Panc1 (cell line): ENCODE data around the gene GOSR1. TPM values are rescaled to one million over a fixed set of nuclear protein-coding genes. Genes with fewer than 3 reads are reported as not detected.

ENCODE experiments used
- ATAC-seq: fragments of 200-7000 bp; cut with Tn5 transposase; 2 replicates; pipeline ENCODE4 v1.9.1; 2020; ENCODE audit warnings: mild to moderate bottlenecking, moderate library complexity
- BruUV-seq: library from RNA; stranded (reverse); fragments of 400-500 nt; replicated peaks from 2 replicates; lab custom pipeline; 2021; lab: Mats Ljungman, UMichigan
- CTCF ChIA-PET: fragments of 300-600 bp; sonication (Branson Sonifier 250); formaldehyde crosslinking; loops from one replicate; lab custom pipeline; 2022; ENCODE audit warnings: antibody characterized with exemption; lab: Charles Lee
- POLR2A ChIA-PET: fragments of 300-600 bp; sonication (Branson Sonifier 250); formaldehyde crosslinking; loops from one replicate; lab custom pipeline; 2022; ENCODE audit warnings: antibody characterized with exemption; lab: Charles Lee
- DNase-seq: peaks from one replicate; pipeline ENCODE4 v3.0.0-alpha.2; 2010; ENCODE audit warnings: low read depth, low spot score
- H3K27ac ChIP-seq: 2 replicates; pipeline ENCODE4 v1.5.1; 2011; ENCODE audit warnings: mild to moderate bottlenecking, low read length, inconsistent platforms
- H3K27me3 ChIP-seq: fragments of 200-500 bp; sonication (Bioruptor generic); 2 replicates; pipeline ENCODE4 v1.6.0; 2014; ENCODE audit warnings: low read length, inconsistent platforms; ENCODE audit not compliant: control insufficient read depth, insufficient read depth
- H3K36me3 ChIP-seq: fragments of 200-500 bp; sonication (Bioruptor generic); 2 replicates; pipeline ENCODE4 v1.5.1; 2014; ENCODE audit warnings: inconsistent platforms, mild to moderate bottlenecking, low read length, moderate library complexity; ENCODE audit not compliant: control insufficient read depth, insufficient read depth
- H3K4me1 ChIP-seq: 2 replicates; pipeline ENCODE4 v1.5.1; 2011; ENCODE audit warnings: inconsistent platforms, mild to moderate bottlenecking, low read length, moderate library complexity; ENCODE audit not compliant: control insufficient read depth, insufficient read depth
- H3K4me3 ChIP-seq, 2 experiments: 2 replicates each; pipeline ENCODE4 v1.5.1; 2011 to 2012; ENCODE audit warnings: low read depth in 2 of 2, low read length in 2 of 2, mild to moderate bottlenecking in 2 of 2, inconsistent platforms in 1 of 2, moderate library complexity in 1 of 2
- H3K9me3 ChIP-seq: fragments of 200-500 bp; sonication (Bioruptor generic); 2 replicates; pipeline ENCODE4 v1.5.1; 2014; ENCODE audit warnings: low read depth, mild to moderate bottlenecking, inconsistent platforms, low read length, moderate library complexity; ENCODE audit not compliant: control insufficient read depth, insufficient read depth
- POLR2AphosphoS5 ChIP-seq: IDR thresholded peaks from 2 replicates; pipeline ENCODE4 v1.6.1; 2012; ENCODE audit warnings: mild to moderate bottlenecking, low read depth, low read length, moderate library complexity
- SIN3A ChIP-seq: IDR thresholded peaks from 2 replicates; pipeline ENCODE4 v1.6.1; 2012; ENCODE audit warnings: low read depth, mild to moderate bottlenecking, low read length, moderate library complexity, borderline replicate concordance; ENCODE audit not compliant: insufficient read depth
- TCF7L2 ChIP-seq: IDR thresholded peaks from 2 replicates; pipeline ENCODE4 v1.6.1; 2011; ENCODE audit warnings: mild to moderate bottlenecking, low read depth, low read length, inconsistent platforms
- in situ Hi-C: cut with HindIII; loops from 2 replicates; pipeline ENCODE4 v1.10.0; 2016; ENCODE audit warnings: low sequenced_read_pairs, low pct_unique_long_range_greater_than_20kb
- intact Hi-C: fragments of 100-400 bp; cut with micrococcal nuclease; formaldehyde crosslinking; loops from one replicate; pipeline ENCODE4 v1.10.0; 2022; ENCODE audit not compliant: unreplicated experiment
- total RNA-seq: library from RNA; stranded (reverse); gene quantifications from one replicate; pipeline ENCODE4 v1.2.1, GENCODE V29; 2021; ENCODE audit not compliant: unreplicated experiment
- TF ChIP-seq, protein P1 (sequence below): fragments of 450-650 bp; IDR thresholded peaks from 2 replicates; pipeline ENCODE4 v1.5.1; 2017; ENCODE audit warnings: mild to moderate bottlenecking
- TF ChIP-seq, protein P2 (sequence below), 2 experiments: IDR thresholded peaks; 2 replicates each; pipeline ENCODE4 v1.6.1; 2011 to 2012; ENCODE audit warnings: low read depth in 2 of 2, control low read depth in 1 of 2, low read length in 1 of 2, mild to moderate bottlenecking in 1 of 2, moderate library complexity in 1 of 2; ENCODE audit not compliant: insufficient read depth in 1 of 2

The GOSR1 gene
- total RNA-seq, 1 experiment from 2014 or later: 68.0 TPM

DNA sequence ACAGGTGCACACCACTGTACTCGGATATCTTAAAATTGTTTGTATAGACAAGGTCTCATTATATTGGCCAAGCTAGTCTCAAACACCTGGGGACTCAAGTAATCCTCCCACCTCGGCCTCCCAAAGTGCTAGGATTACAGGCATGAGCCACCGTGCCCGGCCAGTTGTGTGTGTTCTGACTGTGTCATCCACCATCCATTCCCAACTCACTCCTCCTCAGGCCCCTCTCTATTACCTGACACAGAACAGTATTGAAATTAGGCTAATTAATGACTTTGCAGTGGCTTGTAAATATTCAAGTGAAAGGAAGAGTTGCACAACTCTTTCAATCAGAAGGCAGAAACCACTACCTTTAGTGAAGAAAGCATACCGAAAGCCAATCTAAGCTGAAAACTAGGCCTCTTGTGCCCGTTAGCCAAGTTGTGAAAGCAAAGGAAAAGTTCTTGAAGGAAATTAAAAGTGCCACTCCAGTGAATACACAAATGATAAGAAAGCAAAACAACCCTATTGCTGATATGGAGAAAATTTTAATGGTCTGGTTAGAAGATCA is 28.7 kb downstream of the GOSR1 start:
- ATAC-seq (no peak), DNase-seq (no peak)
- intact Hi-C loops (no loop called here), in situ Hi-C loops (no loop called here)
- peaks cover 17% of the 10 kb centered on the region; the same call in 1 of the 2 replicates for H3K36me3 ChIP-seq
- BruUV-seq: no TSS peak
- no peaks in the 10 kb centered on the region for H3K4me1 ChIP-seq
- no peaks in the 10 kb centered on the region for H3K9me3 ChIP-seq
- H3K4me3 ChIP-seq: no peak overlapping the region
- H3K27ac ChIP-seq: no peak overlapping the region
- CTCF ChIA-PET: no interaction called here
- no peaks in the 10 kb centered on the region for H3K27me3 ChIP-seq
- no peak for TF ChIP-seq TCF7L2
- no peak for TF ChIP-seq SIN3A
- TF ChIP-seq, protein P1, sequence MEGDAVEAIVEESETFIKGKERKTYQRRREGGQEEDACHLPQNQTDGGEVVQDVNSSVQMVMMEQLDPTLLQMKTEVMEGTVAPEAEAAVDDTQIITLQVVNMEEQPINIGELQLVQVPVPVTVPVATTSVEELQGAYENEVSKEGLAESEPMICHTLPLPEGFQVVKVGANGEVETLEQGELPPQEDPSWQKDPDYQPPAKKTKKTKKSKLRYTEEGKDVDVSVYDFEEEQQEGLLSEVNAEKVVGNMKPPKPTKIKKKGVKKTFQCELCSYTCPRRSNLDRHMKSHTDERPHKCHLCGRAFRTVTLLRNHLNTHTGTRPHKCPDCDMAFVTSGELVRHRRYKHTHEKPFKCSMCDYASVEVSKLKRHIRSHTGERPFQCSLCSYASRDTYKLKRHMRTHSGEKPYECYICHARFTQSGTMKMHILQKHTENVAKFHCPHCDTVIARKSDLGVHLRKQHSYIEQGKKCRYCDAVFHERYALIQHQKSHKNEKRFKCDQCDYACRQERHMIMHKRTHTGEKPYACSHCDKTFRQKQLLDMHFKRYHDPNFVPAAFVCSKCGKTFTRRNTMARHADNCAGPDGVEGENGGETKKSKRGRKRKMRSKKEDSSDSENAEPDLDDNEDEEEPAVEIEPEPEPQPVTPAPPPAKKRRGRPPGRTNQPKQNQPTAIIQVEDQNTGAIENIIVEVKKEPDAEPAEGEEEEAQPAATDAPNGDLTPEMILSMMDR: no peak
- TF ChIP-seq, protein P2, sequence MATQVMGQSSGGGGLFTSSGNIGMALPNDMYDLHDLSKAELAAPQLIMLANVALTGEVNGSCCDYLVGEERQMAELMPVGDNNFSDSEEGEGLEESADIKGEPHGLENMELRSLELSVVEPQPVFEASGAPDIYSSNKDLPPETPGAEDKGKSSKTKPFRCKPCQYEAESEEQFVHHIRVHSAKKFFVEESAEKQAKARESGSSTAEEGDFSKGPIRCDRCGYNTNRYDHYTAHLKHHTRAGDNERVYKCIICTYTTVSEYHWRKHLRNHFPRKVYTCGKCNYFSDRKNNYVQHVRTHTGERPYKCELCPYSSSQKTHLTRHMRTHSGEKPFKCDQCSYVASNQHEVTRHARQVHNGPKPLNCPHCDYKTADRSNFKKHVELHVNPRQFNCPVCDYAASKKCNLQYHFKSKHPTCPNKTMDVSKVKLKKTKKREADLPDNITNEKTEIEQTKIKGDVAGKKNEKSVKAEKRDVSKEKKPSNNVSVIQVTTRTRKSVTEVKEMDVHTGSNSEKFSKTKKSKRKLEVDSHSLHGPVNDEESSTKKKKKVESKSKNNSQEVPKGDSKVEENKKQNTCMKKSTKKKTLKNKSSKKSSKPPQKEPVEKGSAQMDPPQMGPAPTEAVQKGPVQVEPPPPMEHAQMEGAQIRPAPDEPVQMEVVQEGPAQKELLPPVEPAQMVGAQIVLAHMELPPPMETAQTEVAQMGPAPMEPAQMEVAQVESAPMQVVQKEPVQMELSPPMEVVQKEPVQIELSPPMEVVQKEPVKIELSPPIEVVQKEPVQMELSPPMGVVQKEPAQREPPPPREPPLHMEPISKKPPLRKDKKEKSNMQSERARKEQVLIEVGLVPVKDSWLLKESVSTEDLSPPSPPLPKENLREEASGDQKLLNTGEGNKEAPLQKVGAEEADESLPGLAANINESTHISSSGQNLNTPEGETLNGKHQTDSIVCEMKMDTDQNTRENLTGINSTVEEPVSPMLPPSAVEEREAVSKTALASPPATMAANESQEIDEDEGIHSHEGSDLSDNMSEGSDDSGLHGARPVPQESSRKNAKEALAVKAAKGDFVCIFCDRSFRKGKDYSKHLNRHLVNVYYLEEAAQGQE (IDR thresholded peaks at IDR 0.05; ENCODE audit: insufficient read depth in 1 of 2, low read depth in 2 of 2, low read length in 1 of 2): no peak
- no peak for TF ChIP-seq POLR2AphosphoS5
- POLR2A ChIA-PET: no interaction called here

DNA sequence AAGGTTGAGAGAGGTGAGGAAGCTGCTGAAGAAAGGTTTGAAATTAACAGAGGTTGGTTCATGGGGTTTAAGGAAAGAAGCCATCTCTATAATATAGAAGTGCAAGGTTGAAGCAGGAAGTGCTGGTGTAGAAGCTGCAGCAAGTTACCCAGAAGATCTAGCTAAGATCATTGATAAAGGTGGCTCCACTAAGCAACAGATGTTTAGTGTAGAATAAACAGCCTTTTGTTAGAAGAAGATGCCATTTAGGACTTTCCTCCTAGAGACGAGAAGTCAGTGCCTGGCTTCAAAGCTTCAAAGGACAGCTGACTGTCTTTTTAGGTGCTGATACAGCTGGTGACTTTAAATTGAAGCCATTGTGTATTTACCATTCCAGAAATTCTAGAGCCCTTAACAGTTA is 29.3 kb downstream of the GOSR1 start:
- no TSS peak for BruUV-seq
- Histone ChIP-seq H3K4me3 (no peak overlapping the region), H3K27ac (no peak overlapping the region), H3K27me3 (no peaks in the 10 kb centered on the region), H3K4me1 (no peaks in the 10 kb centered on the region), H3K9me3 (no peaks in the 10 kb centered on the region), H3K36me3 (peaks cover 17% of the 10 kb centered on the region; the same call in 1 of the 2 replicates)
- ATAC-seq (no peak), DNase-seq (no peak)
- ChIA-PET CTCF (interaction anchor here (0.6 kb wide), 1 partner anchor 48 kb away, joined by 10 read pairs; no protein-coding TSS in a partner anchor), POLR2A (no interaction called here)
- intact Hi-C loops: no loop called here
- no peak for TF ChIP-seq POLR2AphosphoS5
- TF ChIP-seq, protein P1: no peak
- TF ChIP-seq, protein P2 (IDR thresholded peaks at IDR 0.05; ENCODE audit: insufficient read depth in 1 of 2, low read depth in 2 of 2, low read length in 1 of 2): no peak
- TF ChIP-seq TCF7L2: no peak
- TF ChIP-seq SIN3A: no peak
- in situ Hi-C loops: no loop called here
